GM10266 (cell line): ENCODE measurements around the gene AKAP17A.

ENCODE experiments used
- DNase-seq: peaks from one replicate; pipeline ENCODE4 v3.0.0; 2012; ENCODE audit errors: extremely low spot score
- TF ChIP-seq, protein P1 (sequence below): IDR thresholded peaks from 2 replicates; pipeline ENCODE4 v1.5.1; 2012; ENCODE audit warnings: mild to moderate bottlenecking, low read depth; ENCODE audit not compliant: control insufficient read depth, insufficient read depth; ENCODE audit errors: missing control alignments

AKAP17A gene

DNA sequence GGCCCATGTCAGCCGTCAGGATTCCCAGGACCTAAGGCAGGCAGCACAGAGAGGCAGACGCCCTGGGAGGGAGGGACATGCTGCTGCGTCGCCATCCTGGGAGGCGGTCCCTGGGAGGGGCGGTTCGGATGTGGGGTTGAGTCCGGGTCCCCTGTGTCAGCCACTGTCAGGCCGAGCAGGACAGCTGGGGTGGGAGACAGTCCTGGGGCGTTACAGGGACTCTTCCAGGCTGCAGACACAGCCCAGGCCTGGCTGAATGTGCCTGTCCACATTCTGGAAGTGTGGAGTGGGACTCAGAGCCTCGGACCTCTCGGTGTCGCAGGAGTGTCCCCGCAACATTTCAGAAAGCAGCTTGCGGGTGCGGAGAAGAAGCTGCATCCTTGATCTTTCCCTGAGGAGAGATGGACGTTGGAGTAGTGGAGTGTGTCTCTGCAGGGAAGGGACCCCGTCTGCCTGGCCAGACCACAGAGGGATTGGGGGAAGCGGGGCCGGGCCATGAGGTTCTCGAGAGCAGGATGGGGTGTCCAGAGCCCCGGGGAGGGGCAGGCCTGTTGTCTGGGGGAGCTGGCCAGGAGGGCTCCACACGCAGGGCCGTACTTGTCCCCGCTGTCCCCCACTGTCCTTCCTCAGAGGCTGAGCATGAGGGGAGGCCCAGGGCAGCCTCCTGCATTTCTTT lies 6.1 kb downstream of the AKAP17A start:
- DNase-seq = no peak
- TF ChIP-seq, protein P1, sequence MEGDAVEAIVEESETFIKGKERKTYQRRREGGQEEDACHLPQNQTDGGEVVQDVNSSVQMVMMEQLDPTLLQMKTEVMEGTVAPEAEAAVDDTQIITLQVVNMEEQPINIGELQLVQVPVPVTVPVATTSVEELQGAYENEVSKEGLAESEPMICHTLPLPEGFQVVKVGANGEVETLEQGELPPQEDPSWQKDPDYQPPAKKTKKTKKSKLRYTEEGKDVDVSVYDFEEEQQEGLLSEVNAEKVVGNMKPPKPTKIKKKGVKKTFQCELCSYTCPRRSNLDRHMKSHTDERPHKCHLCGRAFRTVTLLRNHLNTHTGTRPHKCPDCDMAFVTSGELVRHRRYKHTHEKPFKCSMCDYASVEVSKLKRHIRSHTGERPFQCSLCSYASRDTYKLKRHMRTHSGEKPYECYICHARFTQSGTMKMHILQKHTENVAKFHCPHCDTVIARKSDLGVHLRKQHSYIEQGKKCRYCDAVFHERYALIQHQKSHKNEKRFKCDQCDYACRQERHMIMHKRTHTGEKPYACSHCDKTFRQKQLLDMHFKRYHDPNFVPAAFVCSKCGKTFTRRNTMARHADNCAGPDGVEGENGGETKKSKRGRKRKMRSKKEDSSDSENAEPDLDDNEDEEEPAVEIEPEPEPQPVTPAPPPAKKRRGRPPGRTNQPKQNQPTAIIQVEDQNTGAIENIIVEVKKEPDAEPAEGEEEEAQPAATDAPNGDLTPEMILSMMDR = no peak

DNA sequence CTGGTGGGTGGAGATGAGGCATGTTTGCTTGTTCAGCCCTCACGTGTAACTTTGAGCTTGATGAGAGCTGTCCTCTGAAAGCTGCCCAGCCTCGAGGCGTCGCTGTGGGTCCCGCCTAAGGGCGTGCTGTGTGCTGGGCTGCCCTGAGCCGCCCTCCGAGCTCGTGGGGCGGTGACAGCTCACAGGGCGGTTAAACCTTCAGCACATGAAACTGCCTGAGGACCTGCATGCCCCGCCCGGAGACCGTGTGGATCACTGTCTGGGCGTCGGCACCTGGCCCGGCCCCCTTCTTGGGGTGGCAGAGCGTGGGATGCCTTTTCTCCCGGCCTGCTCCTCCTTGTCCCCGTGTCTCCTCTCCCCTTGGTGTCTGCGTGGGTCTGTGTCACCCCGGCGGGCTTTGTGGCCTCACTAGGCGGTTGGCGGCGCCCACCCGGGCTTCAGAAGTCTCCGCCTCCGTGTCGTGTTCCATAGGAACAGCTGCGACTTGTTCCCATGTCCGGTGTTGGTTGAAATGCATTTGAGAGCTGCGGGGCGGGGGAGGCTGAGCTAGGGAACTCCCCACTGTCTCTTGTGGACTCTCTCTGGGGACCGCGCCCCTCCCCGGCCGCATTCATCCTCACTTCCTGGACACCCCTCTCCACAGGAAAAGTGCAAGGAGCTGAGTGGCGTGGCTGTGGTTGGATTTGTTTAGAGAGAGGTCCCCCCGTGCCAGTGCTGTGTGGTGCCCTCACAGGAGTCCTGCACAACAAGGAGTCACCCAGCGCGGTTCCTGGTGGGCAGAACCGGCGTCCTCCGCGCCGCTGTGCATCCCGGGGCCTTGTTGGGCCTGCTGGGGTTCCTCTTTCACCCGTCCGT lies 6.8 kb downstream of the AKAP17A start:
- DNase-seq = no peak
- TF ChIP-seq, protein P1 = no peak

DNA sequence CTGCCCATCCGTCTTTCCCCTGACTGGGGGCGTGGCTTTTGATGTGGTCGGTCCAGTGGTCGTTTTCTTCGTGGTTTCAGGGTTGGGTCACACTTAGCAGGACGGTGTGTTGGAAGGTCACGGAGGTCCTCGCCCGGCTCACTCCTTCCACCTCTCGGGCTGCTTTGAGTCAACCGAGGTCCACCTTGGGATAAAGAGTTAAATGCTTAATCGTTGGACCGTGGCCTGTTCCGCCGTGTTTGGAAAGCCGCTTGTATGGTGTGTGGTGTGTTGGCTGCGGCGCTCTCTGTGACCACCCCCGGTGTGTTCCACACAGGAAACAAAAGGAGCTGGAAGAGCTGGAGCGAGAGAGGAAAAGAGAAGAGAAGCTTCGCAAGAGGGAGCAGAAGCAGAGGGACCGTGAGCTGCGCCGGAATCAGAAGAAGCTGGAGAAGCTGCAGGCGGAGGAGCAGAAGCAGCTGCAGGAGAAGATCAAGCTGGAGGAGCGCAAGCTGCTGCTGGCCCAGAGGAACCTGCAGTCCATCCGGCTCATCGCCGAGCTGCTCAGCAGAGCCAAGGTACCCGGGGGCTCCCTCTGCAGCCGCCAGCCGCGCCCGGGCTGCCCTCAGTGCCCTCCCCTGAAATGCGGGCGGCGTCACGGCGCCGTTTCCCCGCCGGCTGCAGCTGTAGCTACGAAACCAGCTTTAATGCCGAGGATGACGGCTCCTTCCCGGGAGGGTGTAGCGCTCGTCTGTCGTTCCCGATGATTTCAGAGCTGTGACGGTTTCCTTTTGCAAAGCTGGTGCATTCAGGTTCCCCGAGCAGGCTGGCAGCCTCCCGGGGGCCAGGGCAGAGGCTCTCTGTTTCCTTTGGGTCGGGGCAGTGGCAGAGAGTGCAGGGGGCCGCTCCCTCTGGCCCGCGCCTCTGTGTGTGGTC lies 7.7 kb downstream of the AKAP17A start:
- TF ChIP-seq, protein P1 = no peak
- DNase-seq = no peak

DNA sequence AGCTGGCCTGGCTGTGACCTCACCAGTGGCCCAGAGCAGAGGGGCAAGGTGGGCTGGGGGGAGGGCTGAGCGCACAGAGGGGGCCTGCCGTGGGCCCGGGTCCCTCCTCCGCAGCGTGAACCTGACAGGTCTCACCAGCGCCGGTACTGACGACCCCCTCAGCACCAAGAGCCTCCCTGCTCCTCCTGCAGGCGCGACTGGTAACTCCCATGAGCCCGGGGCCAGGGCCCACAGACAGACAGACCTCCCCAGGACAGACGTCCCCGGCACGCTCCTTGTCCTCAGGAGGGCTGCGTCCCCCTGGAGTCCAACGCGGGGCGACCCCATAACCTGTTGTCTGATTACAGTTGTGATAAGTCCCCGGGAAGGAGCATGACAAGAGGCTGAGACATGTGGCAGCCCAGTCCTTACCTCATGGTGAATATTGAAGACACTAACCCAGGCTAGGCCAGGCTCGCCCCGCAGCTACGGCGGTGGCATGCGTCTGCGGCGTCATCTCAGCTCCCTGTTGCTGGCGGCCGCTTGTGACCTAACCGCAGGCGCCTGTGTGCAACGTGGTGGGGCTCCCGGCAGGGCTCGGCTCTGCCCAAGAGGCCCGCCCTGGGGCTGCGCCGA lies 8.5 kb downstream of the AKAP17A start:
- DNase-seq = peak; percentile 19

DNA sequence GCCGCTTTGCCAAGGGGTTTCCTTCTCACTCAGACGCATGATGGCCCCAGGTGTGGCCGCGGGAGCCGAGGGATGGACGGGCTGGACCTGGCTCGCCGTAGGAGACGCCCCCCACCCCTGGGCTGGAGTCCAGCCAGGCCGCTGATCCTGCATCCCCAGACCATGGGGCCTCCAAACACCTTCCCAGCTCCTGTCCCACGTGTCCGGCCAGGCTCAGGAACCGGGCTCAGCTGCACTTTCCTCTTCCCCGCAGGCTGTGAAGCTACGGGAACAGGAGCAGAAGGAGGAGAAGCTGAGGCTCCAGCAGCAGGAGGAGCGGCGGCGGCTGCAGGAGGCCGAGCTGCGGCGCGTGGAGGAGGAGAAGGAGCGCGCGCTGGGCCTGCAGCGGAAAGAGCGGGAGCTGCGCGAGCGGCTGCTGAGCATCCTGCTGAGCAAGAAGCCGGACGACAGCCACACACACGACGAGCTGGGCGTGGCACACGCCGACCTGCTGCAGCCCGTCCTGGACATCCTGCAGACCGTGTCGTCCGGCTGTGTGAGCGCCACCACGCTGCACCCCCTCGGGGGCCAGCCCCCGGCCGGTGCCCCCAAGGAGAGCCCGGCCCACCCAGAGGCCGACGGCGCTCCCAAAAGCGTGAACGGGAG lies 9.1 kb downstream of the AKAP17A start:
- DNase-seq = peak; percentile 29
- TF ChIP-seq, protein P1 = no peak

More for the DNA sequence above, 8.5 kb downstream of the AKAP17A start:
- TF ChIP-seq, protein P1 = no peak

DNA sequence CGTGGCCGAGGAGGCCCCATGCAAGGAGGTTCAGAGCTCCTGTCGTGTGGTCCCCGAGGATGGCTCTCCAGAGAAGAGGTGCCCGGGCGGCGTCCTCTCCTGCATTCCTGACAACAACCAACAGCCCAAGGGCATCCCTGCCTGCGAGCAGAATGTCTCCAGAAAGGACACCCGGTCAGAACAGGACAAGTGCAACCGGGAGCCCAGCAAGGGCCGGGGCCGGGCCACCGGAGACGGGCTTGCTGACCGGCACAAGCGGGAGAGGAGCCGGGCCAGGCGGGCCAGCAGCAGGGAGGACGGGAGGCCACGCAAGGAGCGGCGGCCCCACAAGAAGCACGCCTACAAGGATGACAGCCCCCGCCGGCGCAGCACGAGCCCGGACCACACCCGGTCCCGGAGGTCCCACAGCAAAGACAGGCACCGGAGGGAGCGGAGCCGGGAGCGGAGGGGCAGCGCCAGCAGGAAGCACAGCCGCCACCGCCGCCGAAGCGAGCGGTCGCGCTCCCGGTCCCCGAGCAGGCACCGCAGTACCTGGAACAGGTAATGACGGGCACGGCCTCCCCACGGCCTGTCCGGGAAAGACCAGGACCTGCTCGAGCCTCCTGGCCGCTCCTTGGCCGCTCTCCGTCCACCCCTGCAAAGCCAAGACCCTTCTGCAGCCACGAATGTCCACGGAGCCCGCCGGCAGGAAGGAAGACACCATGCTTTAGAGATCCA lies 9.8 kb downstream of the AKAP17A start:
- TF ChIP-seq, protein P1 = no peak
- no peak for DNase-seq
